Epithelial cell of prostate (primary cell): Measurements from ENCODE around the gene TCF15.

Source experiments
- DNase-seq: peaks from one replicate; pipeline ENCODE4 v3.0.0-alpha.2; 2011; ENCODE audit warnings: low read depth, low spot score
- H3K27ac ChIP-seq: fragments of 450-650 bp; 2 replicates; pipeline ENCODE4 v1.5.1; 2017; ENCODE audit warnings: mild to moderate bottlenecking

Gene TCF15

DNA sequence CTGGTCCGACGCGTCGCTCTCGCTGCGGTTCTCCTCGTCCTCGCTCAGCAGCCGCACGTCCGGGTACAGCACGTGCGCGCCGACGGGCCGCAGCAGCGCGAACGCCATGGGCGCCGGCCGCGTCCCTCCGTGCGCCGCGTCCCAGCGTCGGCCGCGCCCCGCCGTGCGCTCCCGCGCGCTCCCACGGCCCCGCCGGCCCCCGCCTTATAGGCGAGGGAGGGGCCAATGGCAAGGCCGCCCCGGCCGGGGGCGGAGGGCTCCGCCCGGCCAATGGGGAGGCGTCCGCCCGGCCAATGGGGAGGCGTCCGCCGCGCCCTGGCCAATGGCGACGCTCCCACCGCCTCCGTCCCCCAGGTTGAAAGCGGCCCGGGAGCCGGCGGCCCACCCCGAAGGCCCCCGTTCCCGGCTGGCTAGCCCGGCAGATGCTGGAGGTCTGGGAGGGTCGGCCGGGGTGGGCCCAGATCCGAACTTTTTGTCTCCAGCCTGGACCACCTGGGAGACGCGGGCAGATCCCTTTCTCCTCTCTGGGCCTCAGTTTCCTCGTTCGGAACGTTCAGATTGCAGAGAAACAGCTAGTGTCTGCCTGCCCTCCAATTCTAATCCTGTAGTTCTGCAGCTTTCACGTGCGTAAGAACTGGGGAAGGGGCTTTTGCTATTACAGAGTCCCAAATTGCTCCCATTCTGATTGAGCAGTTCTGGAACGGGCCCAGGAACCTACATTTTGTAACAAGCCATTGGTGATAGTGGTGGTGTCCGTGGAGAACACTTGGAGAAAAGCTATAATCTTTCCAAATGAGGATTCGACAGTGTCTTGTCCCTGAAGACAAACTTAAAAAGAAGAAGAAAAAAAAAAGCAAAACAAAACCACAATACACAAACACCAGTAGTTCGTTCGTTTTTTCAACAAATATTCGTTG is at the start of gene TCF15:
TSS of gene TCF15 (minus strand) at position 180 of the 917 bp plus-strand sequence. CDS start at position 108, 72 bp downstream.
- H3K27ac ChIP-seq, result no peak within 1 kb of the TSS
- no peak for DNase-seq

DNA sequence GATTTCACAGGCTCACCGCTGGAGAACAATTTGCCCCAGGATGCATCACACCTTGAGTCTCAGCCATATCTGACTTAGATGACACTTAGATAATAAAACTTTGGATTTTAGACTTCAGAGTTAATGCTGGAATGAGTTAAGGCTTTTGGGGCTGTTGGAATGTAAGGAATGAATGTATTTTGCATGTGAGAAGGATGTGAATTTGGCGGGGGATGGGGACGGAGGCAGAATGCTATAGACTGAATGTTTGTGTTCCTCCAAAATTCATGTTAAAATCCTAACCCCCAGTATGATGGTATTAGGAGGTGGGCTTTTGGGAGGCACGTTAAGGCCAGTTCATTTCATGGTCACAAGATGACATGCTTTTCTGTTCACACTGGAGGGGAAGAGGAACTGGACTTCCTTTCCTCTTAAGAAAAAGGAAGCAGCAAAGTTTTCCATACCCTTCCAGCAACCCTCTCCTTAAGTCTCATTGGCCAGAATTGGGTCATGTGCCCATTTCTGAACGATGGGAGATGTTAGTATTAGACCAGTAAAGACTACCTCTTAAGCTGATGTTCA is 48.7 kb upstream of the TCF15 start:
- H3K27ac ChIP-seq, result no peak overlapping the region
- DNase-seq, result no peak

GRCh38 chr20:658202-658601 is 48.1 kb upstream of the TCF15 start:
- H3K27ac ChIP-seq, result no peak overlapping the region
- no peak for DNase-seq

GRCh38 chr20:655726-656624 is 45.9 kb upstream of the TCF15 start:
- no peak overlapping the region for H3K27ac ChIP-seq
- DNase-seq, result no peak

- no peak for DNase-seq
- no peak overlapping the region for H3K27ac ChIP-seq
Measured at GRCh38 chr20:654417-654750, 44.3 kb upstream of the TCF15 start.

DNA sequence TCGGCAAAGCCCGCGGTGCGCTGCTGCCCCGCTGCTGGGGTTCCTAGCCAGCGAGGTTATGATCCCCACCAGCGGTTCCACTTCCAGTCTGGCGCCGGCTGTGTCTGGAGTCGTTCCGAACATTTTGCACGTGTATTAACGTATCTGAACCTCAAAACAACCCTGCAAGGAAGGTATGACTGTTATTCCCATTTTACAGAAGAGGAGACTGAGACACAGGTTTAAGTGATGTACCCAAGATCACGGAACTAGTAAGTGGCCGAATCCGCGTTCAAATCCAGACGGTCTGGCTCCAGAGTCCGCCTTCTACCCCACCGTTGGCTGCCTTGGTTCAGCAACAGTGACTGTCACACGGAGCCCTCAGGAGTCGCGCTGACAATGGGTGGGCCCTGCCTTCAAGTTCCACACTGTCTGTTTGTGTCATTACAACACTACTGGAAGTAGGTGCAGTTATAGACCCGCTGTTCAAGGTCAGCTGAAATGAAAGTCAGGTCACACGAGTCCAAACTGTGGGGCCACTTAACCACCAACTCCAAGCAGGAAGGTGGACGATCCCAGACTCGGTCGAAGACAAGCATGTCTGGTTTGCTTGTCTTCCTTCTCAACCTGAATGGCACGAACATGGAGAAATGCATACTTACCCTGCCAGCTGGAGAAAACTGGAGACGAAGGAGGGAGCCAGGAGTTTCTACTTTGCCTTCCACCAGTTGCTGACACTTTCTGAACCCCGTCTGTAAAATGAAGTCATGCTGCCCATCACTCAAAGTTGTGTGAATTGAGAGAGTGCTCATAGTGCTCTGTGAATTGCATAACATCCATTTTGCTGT is 43.7 kb upstream of the TCF15 start:
- H3K27ac ChIP-seq, result peak overlapping the region; percentile 53

DNA sequence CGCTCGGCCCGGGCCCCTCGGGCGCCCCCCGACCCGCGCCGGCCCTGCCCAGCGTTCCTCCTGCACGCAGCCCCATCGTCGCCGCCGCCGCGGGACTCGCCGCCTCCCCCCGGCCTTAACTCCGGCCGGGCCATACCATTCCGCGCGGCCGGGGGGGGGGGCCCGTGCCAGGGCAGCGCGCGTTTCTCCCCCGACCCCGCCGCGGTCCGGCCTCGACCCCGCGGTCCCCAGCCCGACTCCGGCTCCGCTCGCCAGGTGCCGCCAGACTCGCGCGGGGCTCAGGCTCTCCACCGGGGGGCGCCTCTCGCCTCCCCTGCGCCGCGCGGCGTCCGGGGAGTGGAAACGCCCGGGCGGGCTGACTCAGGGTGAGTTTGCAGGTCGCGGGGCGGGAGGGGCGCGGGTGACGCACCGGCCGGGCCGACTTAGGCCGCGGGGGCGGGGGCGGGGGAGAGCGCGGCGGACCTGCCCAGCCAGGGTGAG is 43.0 kb upstream of the TCF15 start, which contains the start of gene SRXN1:
TSS of gene SRXN1 (minus strand) at position 91 of the 480 bp plus-strand sequence. CDS start at position 76, 15 bp downstream.
- peak; percentile 68 for DNase-seq
- H3K27ac ChIP-seq, result peak within 1 kb of the TSS; percentile 53

More for the DNA sequence above, 43.7 kb upstream of the TCF15 start:
- no peak for DNase-seq

DNA sequence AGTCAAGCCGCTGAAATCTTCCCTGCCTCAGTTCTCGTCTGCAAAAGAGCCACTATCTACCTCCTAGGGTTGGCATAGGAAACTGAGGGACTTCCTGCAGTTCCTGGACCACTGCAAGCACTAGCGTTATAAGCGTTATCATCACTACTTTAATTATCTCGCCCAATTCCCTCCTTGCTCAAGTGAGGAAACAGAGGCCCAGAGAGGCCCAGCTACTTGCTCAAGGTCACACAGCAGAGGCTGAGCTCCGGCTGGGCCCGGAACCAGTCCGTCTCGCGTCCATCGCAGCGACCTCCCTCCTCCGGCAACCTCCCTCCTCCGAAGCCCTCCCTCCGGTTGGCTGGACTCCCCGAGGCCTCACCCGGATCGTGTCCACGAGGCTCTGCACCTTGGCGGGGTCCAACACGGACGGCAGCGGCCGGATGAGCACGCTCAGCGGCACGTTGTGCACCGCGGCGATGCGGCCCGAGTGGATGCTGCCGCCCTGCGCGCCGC is 42.6 kb upstream of the TCF15 start:
- peak overlapping the region; percentile 53 for H3K27ac ChIP-seq
- no peak for DNase-seq

DNA sequence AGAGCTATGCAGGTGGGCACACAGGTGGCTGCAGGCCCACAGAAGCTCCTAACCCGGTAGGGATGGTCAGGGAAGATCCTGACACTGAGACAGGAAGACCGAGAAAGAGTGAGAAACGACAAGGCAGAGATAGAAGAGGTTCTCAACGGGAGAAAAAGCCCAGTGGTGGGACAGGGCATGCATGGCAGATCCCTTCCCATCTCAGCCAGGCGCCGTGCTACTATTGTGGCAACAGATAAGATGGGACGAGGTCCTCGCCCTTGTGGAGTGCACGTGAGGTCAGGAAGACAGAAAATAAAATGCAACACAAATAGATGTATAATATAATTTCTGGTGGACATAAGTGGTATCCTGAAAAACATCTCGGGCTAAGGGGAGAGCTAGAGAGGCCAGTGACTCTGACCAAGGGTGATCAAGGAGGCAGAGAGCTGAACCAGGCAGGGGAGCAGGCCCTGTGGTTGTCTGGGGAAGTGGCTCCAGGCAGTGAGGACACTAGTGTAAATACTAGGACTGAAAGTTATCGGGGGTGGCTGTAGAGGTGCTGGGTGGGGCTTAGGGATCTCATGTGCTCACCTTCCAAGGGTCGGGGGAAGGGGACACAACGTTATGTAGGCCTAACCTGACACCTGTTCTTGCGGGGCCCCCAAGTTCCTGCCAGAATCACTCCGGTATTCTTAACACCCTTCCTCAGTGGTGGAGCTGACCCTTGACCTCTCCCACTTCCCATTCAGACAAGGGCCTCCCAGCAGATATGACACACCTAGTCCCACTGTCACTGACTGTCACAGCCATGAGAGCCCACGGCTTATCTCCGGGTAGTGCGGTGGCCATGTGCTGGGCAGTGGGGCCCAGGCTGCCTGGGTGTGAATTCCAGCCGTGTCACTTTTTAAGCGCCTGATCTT is 41.9 kb upstream of the TCF15 start:
- no peak for DNase-seq
- peak overlapping the region; percentile 53 for H3K27ac ChIP-seq

DNA sequence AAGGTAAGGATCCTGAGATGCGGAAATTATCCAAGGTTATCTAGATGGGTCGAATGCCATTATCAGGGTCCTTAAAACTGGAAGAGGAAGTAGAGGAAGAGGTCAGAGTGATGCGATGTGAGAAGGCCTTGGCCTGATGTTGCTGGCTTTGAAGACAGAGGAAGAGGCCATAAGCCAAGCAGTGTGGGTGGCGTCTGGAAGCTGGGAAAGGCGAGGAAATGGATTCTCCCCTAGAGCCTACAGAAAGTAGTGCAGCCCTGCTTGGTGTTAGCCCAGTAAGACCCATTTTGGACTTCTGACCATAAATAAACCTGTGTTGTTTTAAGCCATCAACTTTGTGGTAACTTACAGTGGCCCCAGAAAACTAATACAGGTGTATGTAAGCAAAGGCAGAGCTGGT is 40.8 kb upstream of the TCF15 start:
- DNase-seq, result no peak
- no peak overlapping the region for H3K27ac ChIP-seq

GRCh38 chr20:650281-650680 is 40.2 kb upstream of the TCF15 start:
- no peak for DNase-seq

DNA sequence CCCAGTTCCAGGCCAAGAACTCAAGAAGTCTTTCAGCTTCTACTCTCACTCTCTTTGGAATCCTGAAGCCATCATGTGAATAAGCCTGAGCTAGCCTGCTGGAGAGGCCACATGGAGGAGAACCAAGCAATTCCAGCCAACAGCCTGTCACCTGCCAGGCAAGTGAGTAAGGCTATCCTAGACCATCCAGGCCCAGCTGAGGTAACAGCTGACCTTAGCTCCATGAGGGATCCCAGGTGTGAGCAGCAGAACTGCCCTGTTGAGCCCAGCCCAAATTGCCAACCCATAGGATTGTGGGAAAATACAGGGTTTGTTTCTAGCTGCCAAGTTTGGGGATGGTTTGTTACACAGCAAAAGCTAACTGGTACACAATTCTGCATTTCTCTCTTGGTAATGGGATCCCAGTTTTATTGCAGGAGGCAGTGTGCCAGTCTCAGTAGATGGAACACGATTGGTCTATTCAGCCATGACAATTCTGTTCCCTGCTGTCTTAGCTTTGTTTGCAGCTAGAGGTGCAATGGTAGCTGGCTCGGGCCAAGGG is 37.4 kb upstream of the TCF15 start:
- no peak for DNase-seq
- no peak overlapping the region for H3K27ac ChIP-seq

More at GRCh38 chr20:650281-650680, 40.2 kb upstream of the TCF15 start:
- no peak overlapping the region for H3K27ac ChIP-seq

DNA sequence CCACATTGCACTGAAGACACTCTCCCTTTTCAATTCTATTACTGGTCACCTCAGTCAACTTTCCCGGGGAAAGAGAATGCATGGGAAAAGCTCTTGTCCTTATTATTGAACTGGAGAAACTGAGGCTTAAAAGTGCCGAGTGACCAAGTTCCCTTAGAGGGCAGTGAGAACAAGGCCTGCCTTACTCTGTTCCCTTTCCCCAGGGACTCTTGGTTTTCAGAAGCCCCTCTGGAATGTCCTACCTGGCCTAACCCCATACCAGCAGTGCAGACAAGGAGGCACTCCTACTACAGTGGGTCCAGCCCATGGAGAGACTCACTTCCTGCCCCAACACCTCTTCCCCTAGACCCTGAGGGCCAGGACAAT is 36.7 kb upstream of the TCF15 start:
- no peak for DNase-seq

GRCh38 chr20:646107-646867 is 36.2 kb upstream of the TCF15 start:
- H3K27ac ChIP-seq, result no peak overlapping the region
- no peak for DNase-seq

More for the DNA sequence above, 36.7 kb upstream of the TCF15 start:
- H3K27ac ChIP-seq, result no peak overlapping the region

DNA sequence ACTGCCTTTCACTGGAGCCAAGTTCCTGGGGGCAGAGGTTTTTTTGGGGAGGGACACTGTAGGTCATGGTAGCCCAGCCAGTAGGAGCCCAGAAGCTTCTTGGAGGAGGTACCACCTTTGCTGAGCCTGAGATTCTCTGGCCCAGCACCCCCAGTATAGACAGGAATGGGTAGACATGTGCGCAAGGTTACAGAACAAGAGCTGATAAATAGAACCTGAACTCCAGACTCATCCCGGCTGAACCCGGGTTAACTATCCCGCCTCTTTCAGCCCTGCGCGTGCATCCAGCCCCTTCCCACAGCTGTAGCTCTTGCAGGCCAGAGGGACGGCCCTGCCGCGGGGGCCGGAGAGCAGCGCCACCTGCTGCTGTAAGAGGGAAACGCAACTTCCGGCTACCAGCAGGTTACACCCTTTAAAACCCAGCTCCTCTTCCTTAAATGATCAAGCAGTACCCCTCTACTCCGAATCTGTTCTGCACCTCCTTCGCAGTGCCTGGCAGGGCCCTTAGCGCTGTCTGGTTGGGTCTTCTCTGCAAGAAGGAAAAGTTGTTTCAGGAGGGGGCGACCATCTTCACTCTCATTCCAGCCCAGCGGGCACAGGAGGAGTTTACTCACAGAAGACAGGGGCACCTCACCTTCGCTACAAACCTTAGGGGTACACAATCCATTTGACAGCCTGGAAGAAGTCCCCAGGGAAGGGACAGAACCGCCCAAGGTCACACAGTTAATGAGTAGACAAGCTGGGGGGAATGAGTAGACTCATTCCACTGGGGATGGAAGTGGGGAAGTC is 35.4 kb upstream of the TCF15 start:
- H3K27ac ChIP-seq, result no peak overlapping the region
- DNase-seq, result no peak

DNA sequence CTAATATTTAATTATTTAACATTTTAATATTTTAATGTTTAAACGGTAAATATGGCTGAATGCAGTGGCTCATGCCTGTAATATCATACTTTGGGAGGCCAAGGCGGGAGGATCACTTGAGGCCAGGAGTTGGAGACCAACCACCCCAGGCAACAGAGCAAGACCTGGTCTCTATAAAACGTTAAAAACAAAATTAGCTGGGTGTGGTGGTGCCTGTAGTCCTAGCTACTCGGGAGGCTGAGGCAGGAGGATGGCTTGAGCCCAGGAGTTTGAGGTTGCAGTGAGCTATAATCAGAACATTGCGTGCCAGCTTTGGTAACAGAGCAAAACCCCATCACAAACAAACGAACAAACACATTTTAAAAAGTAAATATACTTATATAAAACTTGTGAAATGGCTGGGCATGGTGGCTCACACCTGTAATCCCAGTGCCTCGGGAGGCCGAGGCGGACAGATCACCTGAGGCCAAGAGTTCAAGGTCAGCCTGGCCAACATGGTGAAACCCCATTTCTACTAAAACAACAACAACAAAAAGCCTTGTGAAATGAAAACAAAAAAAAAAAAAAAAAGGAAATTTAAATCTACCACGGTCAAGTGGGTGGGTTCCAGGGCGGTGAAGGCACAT is 34.7 kb upstream of the TCF15 start:
- H3K27ac ChIP-seq, result no peak overlapping the region
- DNase-seq, result no peak
